Measurements from ENCODE around the gene CDCA3. TPM values are rescaled to one million over a fixed set of nuclear protein-coding genes. Genes with fewer than 3 reads are reported as not detected.

CDCA3 gene
- total and polyA plus RNA-seq, 2 of the 13 experiments (the other 11 are each of a cell fraction or from before 2014, with no cell fraction given): 32.7 to 56.5 TPM

DNA sequence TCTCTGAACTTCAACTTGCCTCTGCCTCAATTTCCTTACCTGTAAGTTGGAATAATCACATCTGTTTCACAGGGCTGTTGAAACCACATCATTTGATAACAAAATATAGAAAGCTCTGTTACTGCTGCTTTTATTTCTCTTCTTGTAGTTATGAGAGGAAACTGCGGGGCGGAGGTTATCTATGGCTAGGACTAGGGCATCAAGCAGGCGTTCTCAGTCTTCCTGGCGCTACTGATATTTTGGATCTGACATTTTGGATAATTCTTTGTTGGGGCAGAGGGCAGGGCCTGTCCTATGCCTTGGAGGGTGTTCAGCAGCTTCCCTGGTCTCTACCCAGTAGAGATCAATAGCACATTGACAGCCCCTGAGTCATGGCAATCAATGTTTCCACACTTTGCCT, 19.0 kb downstream of the CDCA3 start (continued):
- TF ChIP-seq, protein P1, sequence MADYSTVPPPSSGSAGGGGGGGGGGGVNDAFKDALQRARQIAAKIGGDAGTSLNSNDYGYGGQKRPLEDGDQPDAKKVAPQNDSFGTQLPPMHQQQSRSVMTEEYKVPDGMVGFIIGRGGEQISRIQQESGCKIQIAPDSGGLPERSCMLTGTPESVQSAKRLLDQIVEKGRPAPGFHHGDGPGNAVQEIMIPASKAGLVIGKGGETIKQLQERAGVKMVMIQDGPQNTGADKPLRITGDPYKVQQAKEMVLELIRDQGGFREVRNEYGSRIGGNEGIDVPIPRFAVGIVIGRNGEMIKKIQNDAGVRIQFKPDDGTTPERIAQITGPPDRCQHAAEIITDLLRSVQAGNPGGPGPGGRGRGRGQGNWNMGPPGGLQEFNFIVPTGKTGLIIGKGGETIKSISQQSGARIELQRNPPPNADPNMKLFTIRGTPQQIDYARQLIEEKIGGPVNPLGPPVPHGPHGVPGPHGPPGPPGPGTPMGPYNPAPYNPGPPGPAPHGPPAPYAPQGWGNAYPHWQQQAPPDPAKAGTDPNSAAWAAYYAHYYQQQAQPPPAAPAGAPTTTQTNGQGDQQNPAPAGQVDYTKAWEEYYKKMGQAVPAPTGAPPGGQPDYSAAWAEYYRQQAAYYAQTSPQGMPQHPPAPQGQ (CRISPR knock-in tag; IDR thresholded peaks at IDR 0.05; ENCODE audit: borderline replicate concordance): no peak
- TF ChIP-seq FOXK1 (CRISPR knock-in tag; IDR thresholded peaks at IDR 0.05; ENCODE audit: borderline replicate concordance, low read depth) (no peak), ZNF558 (CRISPR knock-in tag; IDR thresholded peaks at IDR 0.05; ENCODE audit: borderline replicate concordance) (no peak), AKAP8 (CRISPR knock-in tag; IDR thresholded peaks at IDR 0.05) (no peak), ZNF792 (CRISPR knock-in tag; IDR thresholded peaks at IDR 0.05) (no peak), ZNF160 (CRISPR knock-in tag; IDR thresholded peaks at IDR 0.05) (no peak)

DNA sequence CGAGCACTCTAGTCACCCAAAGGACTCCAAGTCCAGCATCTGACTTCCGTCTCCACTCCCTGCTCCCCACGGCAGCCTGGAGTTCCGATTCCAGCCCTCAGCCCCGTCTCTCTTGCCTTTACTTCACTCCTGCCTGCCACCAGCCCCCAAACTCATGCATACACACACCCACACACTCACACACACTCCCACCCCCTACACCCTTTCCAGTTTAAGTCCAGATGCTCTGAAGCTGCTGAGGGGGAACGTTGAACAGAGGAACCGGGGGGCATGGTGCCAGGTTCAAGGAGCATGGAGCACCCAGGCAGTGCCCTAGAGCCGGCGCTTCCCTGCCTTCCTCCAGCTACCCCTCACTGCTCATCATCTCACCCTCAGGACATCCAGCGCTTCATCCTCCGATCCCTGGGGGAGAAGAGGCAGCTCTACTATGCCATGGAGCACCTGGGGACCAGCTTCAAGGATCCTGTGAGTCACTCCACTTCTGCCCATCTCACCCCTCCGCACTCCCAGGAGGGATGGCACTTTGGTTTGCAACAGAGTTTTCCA, 19.6 kb downstream of the CDCA3 start:
- Histone ChIP-seq H3K27ac (ENCODE audit: extremely low read length, insufficient read depth, low read length) (no peak overlapping the region), H2AFZ (ENCODE audit: low read length) (no peak overlapping the region), H3K4me1 (ENCODE audit: insufficient read depth, low read length) (peaks cover 24% of the 10 kb centered on the region), H3K9ac (ENCODE audit: insufficient read depth, low read depth, low read length) (no peak overlapping the region), H3K79me2 (ENCODE audit: insufficient read depth, low read length) (peaks cover 16% of the 10 kb centered on the region), H4K20me1 (ENCODE audit: insufficient read depth, low read length) (no peaks in the 10 kb centered on the region), H3K36me3 (replicated peaks in 1 of 2; ENCODE audit: control insufficient read depth in 1 of 2, insufficient read depth in 2 of 2, low read length in 2 of 2) (peaks cover 14 to 28% of the 10 kb centered on the region in 2 experiments; a peak in 4 of 5 replicates), H3K4me2 (ENCODE audit: low read depth, low read length) (no peak overlapping the region), H3K27me3 (ENCODE audit: control insufficient read depth in 1 of 2, insufficient read depth in 2 of 2, low read length in 2 of 2) (no peaks in the 10 kb centered on the region), H3K9me3 (ENCODE audit: low read length) (no peaks in the 10 kb centered on the region), H3K4me3 (replicated peaks in 1 of 3; ENCODE audit: insufficient read depth in 1 of 3, low read depth in 2 of 3, low read length in 3 of 3) (no peak overlapping the region)
- ChIA-PET POLR2A (interaction anchor here (4.7 kb wide), 1 partner anchor 78 kb away, joined by 20 read pairs; the partner anchor contains the start of gene MLF2), CTCF (ENCODE audit: low intra/inter-chr PET ratio, low total read pairs) (no interaction called here)
- 97% methylated on average over 12 of the region's 12 CpGs for WGBS (ENCODE audit: low lambda C conversion rate)
- FAIRE-seq (no peak), DNase-seq (ENCODE audit: low spot score) (no peak), ATAC-seq (no peak)
- BruUV-seq (replicated peaks): no TSS peak
- in situ Hi-C loops (cut with HindIII; ENCODE audit: extremely low pct_ligation_motif_present, low pct_unique_long_range_greater_than_20kb) (no loop called here), intact Hi-C loops (cut with micrococcal nuclease; ENCODE audit: unreplicated experiment) (no loop called here)
- TF ChIP-seq ZNF367 (CRISPR knock-in tag; IDR thresholded peaks at IDR 0.05; ENCODE audit: borderline replicate concordance): no peak
- TF ChIP-seq RBAK (CRISPR knock-in tag; IDR thresholded peaks at IDR 0.05): no peak
- no peak for TF ChIP-seq TBX3 (IDR thresholded peaks at IDR 0.05; ENCODE audit: borderline replicate concordance)
- TF ChIP-seq, protein P2, sequence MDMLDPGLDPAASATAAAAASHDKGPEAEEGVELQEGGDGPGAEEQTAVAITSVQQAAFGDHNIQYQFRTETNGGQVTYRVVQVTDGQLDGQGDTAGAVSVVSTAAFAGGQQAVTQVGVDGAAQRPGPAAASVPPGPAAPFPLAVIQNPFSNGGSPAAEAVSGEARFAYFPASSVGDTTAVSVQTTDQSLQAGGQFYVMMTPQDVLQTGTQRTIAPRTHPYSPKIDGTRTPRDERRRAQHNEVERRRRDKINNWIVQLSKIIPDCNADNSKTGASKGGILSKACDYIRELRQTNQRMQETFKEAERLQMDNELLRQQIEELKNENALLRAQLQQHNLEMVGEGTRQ (IDR thresholded peaks at IDR 0.05; ENCODE audit: low read depth, low read length): no peak
- TF ChIP-seq, protein P2 (CRISPR knock-in tag; IDR thresholded peaks at IDR 0.05; ENCODE audit: borderline replicate concordance): no peak
- TF ChIP-seq RFX3 (CRISPR knock-in tag; IDR thresholded peaks at IDR 0.05): no peak
- TF ChIP-seq SRF (IDR thresholded peaks at IDR 0.05; ENCODE audit: low read depth, low read length): no peak
- TF ChIP-seq, protein P3, sequence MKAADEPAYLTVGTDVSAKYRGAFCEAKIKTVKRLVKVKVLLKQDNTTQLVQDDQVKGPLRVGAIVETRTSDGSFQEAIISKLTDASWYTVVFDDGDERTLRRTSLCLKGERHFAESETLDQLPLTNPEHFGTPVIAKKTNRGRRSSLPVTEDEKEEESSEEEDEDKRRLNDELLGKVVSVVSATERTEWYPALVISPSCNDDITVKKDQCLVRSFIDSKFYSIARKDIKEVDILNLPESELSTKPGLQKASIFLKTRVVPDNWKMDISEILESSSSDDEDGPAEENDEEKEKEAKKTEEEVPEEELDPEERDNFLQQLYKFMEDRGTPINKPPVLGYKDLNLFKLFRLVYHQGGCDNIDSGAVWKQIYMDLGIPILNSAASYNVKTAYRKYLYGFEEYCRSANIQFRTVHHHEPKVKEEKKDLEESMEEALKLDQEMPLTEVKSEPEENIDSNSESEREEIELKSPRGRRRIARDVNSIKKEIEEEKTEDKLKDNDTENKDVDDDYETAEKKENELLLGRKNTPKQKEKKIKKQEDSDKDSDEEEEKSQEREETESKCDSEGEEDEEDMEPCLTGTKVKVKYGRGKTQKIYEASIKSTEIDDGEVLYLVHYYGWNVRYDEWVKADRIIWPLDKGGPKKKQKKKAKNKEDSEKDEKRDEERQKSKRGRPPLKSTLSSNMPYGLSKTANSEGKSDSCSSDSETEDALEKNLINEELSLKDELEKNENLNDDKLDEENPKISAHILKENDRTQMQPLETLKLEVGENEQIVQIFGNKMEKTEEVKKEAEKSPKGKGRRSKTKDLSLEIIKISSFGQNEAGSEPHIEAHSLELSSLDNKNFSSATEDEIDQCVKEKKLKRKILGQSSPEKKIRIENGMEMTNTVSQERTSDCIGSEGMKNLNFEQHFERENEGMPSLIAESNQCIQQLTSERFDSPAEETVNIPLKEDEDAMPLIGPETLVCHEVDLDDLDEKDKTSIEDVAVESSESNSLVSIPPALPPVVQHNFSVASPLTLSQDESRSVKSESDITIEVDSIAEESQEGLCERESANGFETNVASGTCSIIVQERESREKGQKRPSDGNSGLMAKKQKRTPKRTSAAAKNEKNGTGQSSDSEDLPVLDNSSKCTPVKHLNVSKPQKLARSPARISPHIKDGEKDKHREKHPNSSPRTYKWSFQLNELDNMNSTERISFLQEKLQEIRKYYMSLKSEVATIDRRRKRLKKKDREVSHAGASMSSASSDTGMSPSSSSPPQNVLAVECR (CRISPR knock-in tag; IDR thresholded peaks at IDR 0.05; ENCODE audit: borderline replicate concordance): no peak
- no peak for TF ChIP-seq ZNF761 (CRISPR knock-in tag; conservative IDR thresholded peaks at IDR 0.05)

Data from HepG2 (cell line).